HUES6 (cell line): ENCODE measurements around the gene SLC44A1.

Source experiments
- H3K27ac ChIP-seq: 2 replicates; pipeline ENCODE4 v1.7.0; 2013; ENCODE audit warnings: low read depth, mild to moderate bottlenecking, low read length, inconsistent platforms
- H3K27me3 ChIP-seq: 2 replicates; pipeline ENCODE4 v1.6.1; 2013; ENCODE audit warnings: low read length; ENCODE audit not compliant: control insufficient read depth, insufficient read depth
- H3K36me3 ChIP-seq: 2 replicates; pipeline ENCODE4 v1.6.1; 2013; ENCODE audit warnings: low read length; ENCODE audit not compliant: control insufficient read depth, insufficient read depth
- H3K4me1 ChIP-seq: 2 replicates; pipeline ENCODE4 v1.6.1; 2013; ENCODE audit warnings: low read length; ENCODE audit not compliant: control insufficient read depth, insufficient read depth
- H3K4me3 ChIP-seq: 2 replicates; pipeline ENCODE4 v1.5.1; 2013; ENCODE audit warnings: low read depth, low read length
- H3K9ac ChIP-seq: one replicate; pipeline ENCODE4 v1.6.1; 2013; ENCODE audit warnings: mild to moderate bottlenecking, low read length
- H3K9me3 ChIP-seq: 2 replicates; pipeline ENCODE4 v1.6.1; 2013; ENCODE audit warnings: low read depth, low read length; ENCODE audit not compliant: control insufficient read depth, insufficient read depth

Gene SLC44A1

GRCh38 chr9:105413525-105413924, 169.1 kb downstream of the SLC44A1 start:
- Histone ChIP-seq H3K9ac (no peak overlapping the region), H3K27me3 (no peaks in the 10 kb centered on the region), H3K27ac (no peak overlapping the region), H3K4me3 (no peak overlapping the region), H3K4me1 (peaks cover 17% of the 10 kb centered on the region), H3K36me3 (no peaks in the 10 kb centered on the region), H3K9me3 (peaks cover 4% of the 10 kb centered on the region; the same call in 1 of the 2 replicates)

GRCh38 chr9:105414947-105415661, 170.7 kb downstream of the SLC44A1 start:
- Histone ChIP-seq H3K36me3 (no peaks in the 10 kb centered on the region), H3K9ac (no peak overlapping the region), H3K27ac (no peak overlapping the region), H3K27me3 (no peaks in the 10 kb centered on the region), H3K4me3 (peak overlapping the region; percentile 46), H3K4me1 (peaks cover 17% of the 10 kb centered on the region), H3K9me3 (peaks cover 4% of the 10 kb centered on the region; the same call in 1 of the 2 replicates)

- Histone ChIP-seq H3K36me3 (no peaks in the 10 kb centered on the region), H3K4me1 (peaks cover 17% of the 10 kb centered on the region), H3K4me3 (no peak overlapping the region), H3K27me3 (no peaks in the 10 kb centered on the region), H3K9ac (no peak overlapping the region), H3K27ac (no peak overlapping the region), H3K9me3 (peaks cover 4% of the 10 kb centered on the region; the same call in 1 of the 2 replicates)
These were observed 171.2 kb downstream of the SLC44A1 start for GRCh38 chr9:105415662-105415980.

GRCh38 chr9:105416840-105417239, 172.4 kb downstream of the SLC44A1 start:
- Histone ChIP-seq H3K4me1 (peaks cover 17% of the 10 kb centered on the region), H3K4me3 (no peak overlapping the region), H3K27ac (no peak overlapping the region), H3K9ac (no peak overlapping the region), H3K27me3 (no peaks in the 10 kb centered on the region), H3K36me3 (no peaks in the 10 kb centered on the region), H3K9me3 (no peaks in the 10 kb centered on the region)

GRCh38 chr9:105418588-105419500, 174.4 kb downstream of the SLC44A1 start:
- Histone ChIP-seq H3K27me3 (no peaks in the 10 kb centered on the region), H3K4me3 (no peak overlapping the region), H3K27ac (no peak overlapping the region), H3K9me3 (no peaks in the 10 kb centered on the region), H3K36me3 (no peaks in the 10 kb centered on the region), H3K9ac (no peak overlapping the region), H3K4me1 (peaks cover 8% of the 10 kb centered on the region)

GRCh38 chr9:105419816-105420597, 175.6 kb downstream of the SLC44A1 start:
- Histone ChIP-seq H3K27ac (no peak overlapping the region), H3K9me3 (no peaks in the 10 kb centered on the region), H3K9ac (no peak overlapping the region), H3K36me3 (no peaks in the 10 kb centered on the region), H3K4me1 (peaks cover 3% of the 10 kb centered on the region), H3K27me3 (no peaks in the 10 kb centered on the region), H3K4me3 (no peak overlapping the region)

- no peaks in the 10 kb centered on the region for H3K4me1 ChIP-seq
- no peaks in the 10 kb centered on the region for H3K36me3 ChIP-seq
- no peaks in the 10 kb centered on the region for H3K27me3 ChIP-seq
- no peak overlapping the region for H3K9ac ChIP-seq
- no peaks in the 10 kb centered on the region for H3K9me3 ChIP-seq
- no peak overlapping the region for H3K4me3 ChIP-seq
- no peak overlapping the region for H3K27ac ChIP-seq
These were observed 176.7 kb downstream of the SLC44A1 start for GRCh38 chr9:105421154-105421553.

GRCh38 chr9:105421864-105422263, 177.4 kb downstream of the SLC44A1 start:
- no peaks in the 10 kb centered on the region for H3K9me3 ChIP-seq
- H3K9ac ChIP-seq, result no peak overlapping the region
- no peaks in the 10 kb centered on the region for H3K27me3 ChIP-seq
- no peak overlapping the region for H3K4me3 ChIP-seq
- no peaks in the 10 kb centered on the region for H3K4me1 ChIP-seq
- H3K36me3 ChIP-seq, result no peaks in the 10 kb centered on the region
- no peak overlapping the region for H3K27ac ChIP-seq

GRCh38 chr9:105425816-105426433, 181.5 kb downstream of the SLC44A1 start:
- Histone ChIP-seq H3K4me3 (no peak overlapping the region), H3K27ac (no peak overlapping the region), H3K4me1 (no peaks in the 10 kb centered on the region), H3K9me3 (no peaks in the 10 kb centered on the region), H3K9ac (no peak overlapping the region), H3K27me3 (no peaks in the 10 kb centered on the region), H3K36me3 (no peaks in the 10 kb centered on the region)

GRCh38 chr9:105426657-105427056, 182.2 kb downstream of the SLC44A1 start:
- Histone ChIP-seq H3K4me1 (no peaks in the 10 kb centered on the region), H3K27ac (no peak overlapping the region), H3K9me3 (no peaks in the 10 kb centered on the region), H3K4me3 (no peak overlapping the region), H3K27me3 (no peaks in the 10 kb centered on the region), H3K9ac (no peak overlapping the region), H3K36me3 (no peaks in the 10 kb centered on the region)
